Ishikawa (cell line): Measurements from ENCODE around the gene RBCK1.

Source experiments
- CEBPB ChIP-seq: IDR thresholded peaks from 2 replicates; pipeline ENCODE4 v1.6.1; 2012
- CREB1 ChIP-seq: IDR thresholded peaks from 2 replicates; pipeline ENCODE4 v1.6.1; 2012; ENCODE audit warnings: low read depth
- EGR1 ChIP-seq: IDR thresholded peaks from 2 replicates; pipeline ENCODE4 v1.6.1; 2012
- EP300 ChIP-seq: IDR thresholded peaks from 2 replicates; pipeline ENCODE4 v1.6.1; 2012; ENCODE audit warnings: borderline replicate concordance
- FOXM1 ChIP-seq: IDR thresholded peaks from 2 replicates; pipeline ENCODE4 v1.6.1; 2012; ENCODE audit warnings: low read depth, borderline replicate concordance
- NFIC ChIP-seq: IDR thresholded peaks from 2 replicates; pipeline ENCODE4 v1.6.1; 2012
- RAD21 ChIP-seq: IDR thresholded peaks from 2 replicates; pipeline ENCODE4 v1.6.1; 2012; ENCODE audit warnings: low read depth
- REST ChIP-seq: IDR thresholded peaks from 2 replicates; pipeline ENCODE4 v1.6.1; 2012; ENCODE audit warnings: low read depth, mild to moderate bottlenecking
- TAF1 ChIP-seq: IDR thresholded peaks from 2 replicates; pipeline ENCODE4 v1.6.1; 2012; ENCODE audit warnings: low read depth, mild to moderate bottlenecking
- TCF12 ChIP-seq: IDR thresholded peaks from 2 replicates; pipeline ENCODE4 v1.6.1; 2012; ENCODE audit warnings: low read depth
- TEAD4 ChIP-seq: IDR thresholded peaks from 2 replicates; pipeline ENCODE4 v1.6.1; 2012
- USF1 ChIP-seq: IDR thresholded peaks from 2 replicates; pipeline ENCODE4 v1.6.1; 2012
- YY1 ChIP-seq: IDR thresholded peaks from 2 replicates; pipeline ENCODE4 v1.6.1; 2012; ENCODE audit warnings: low read depth
- ZBTB7A ChIP-seq: IDR thresholded peaks from 2 replicates; pipeline ENCODE4 v1.6.1; 2012; ENCODE audit warnings: low read depth
- TF ChIP-seq, protein P1 (sequence below): IDR thresholded peaks from 2 replicates; pipeline ENCODE4 v1.6.1; 2012

RBCK1 gene

DNA sequence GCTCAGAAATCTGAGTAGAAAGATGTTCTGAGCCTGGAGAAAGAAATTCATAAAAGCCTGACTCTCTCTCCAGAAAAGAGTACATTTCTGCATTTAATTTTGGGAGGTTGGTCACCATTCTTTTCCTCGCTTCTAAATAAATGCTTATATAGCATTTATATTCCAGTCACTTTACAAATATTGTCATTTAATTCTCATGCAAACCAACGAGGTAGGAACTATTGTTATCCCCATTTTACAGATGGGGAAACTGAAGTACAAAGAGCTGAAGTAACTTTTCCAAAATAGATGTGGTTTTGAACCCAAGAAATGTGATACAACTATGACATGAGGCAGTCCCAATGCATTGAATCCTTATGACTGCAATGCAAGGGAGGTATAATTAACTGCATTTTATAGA is 32.0 kb upstream of the RBCK1 start:
- TF ChIP-seq CEBPB (no peak), EP300 (no peak), NFIC (no peak), TEAD4 (no peak)
- TF ChIP-seq, protein P1, sequence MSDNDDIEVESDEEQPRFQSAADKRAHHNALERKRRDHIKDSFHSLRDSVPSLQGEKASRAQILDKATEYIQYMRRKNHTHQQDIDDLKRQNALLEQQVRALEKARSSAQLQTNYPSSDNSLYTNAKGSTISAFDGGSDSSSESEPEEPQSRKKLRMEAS = no peak

- TF ChIP-seq ZBTB7A = no peak
Measured at GRCh38 chr20:376750-377149, 31.3 kb upstream of the RBCK1 start.

DNA sequence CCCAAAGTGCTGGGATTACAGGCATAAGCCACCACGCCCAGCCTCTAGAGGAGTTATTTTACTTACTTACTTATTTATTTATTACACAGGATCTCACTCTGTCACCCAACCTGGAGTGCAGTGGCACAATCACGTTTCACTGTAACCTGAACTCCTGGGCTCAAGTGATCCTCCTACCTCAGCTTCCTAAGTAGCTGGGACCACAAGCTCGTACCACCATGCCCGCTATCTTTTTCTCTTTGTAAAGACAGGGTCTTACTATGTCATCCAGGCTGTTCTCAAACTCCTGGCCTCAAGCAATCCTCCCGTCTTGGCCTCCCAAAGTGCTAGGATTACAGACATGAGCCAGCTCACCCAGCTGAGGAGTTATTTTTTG is 29.1 kb upstream of the RBCK1 start:
- TF ChIP-seq RAD21 = no peak
- TF ChIP-seq, protein P1 = no peak
- no peak for TF ChIP-seq EP300
- TF ChIP-seq REST = no peak
- no peak for TF ChIP-seq ZBTB7A
- TF ChIP-seq TAF1 = no peak
- no peak for TF ChIP-seq YY1
- no peak for TF ChIP-seq TEAD4
- TF ChIP-seq NFIC = no peak
- no peak for TF ChIP-seq USF1
- TF ChIP-seq CEBPB = no peak
- TF ChIP-seq TCF12 = no peak
- TF ChIP-seq CREB1 = no peak
- TF ChIP-seq EGR1 = no peak
- no peak for TF ChIP-seq FOXM1

DNA sequence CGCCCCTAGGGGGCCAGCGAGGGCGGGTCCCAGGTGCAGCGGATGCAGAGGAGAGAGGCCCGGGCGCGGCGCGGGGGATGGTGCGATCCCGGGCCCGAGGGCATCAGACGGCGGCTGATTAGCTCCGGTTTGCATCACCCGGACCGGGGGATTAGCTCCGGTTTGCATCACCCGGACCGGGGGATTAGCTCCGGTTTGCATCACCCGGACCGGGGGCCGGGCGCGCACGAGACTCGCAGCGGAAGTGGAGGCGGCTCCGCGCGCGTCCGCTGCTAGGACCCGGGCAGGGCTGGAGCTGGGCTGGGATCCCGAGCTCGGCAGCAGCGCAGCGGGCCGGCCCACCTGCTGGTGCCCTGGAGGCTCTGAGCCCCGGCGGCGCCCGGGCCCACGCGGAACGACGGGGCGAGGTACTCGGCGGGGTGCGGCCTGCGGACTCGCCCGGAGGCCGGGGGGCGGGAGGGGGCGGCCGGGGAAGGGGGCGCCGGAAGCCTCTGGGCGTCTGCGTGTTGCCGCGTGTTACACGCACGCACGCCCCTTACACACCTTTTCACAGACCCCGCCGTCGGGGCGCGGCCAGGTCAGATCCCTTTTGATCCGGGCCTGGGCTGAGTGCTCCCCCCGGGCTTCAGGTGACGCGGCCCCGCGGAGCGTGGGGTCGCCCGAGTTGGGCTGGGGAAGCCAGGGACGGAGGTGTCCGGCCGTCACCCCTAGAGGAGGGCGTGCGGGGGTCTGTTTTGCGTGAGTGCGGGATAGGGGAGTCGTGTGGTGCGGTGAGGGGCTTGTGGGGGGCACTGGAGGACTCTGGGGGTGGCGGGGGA is 27.1 kb upstream of the RBCK1 start:
- no peak for TF ChIP-seq EP300
- peak; percentile 20; the same call in 1 of the 2 replicates for TF ChIP-seq CEBPB
- TF ChIP-seq RAD21 = no peak
- TF ChIP-seq REST = no peak
- no peak for TF ChIP-seq TEAD4
- TF ChIP-seq, protein P1 = peak; percentile 25; the same call in 1 of the 2 replicates
- TF ChIP-seq FOXM1 = no peak
- TF ChIP-seq TAF1 = no peak; the same call in 1 of the 2 replicates
- peak; percentile 44 for TF ChIP-seq TCF12
- TF ChIP-seq EGR1 = 0 out of 2 replicates have a peak, but pooled peaks have one; percentile 24
- 0 out of 2 replicates have a peak, but pooled peaks have one; percentile 23 for TF ChIP-seq YY1
- TF ChIP-seq NFIC = no peak

DNA sequence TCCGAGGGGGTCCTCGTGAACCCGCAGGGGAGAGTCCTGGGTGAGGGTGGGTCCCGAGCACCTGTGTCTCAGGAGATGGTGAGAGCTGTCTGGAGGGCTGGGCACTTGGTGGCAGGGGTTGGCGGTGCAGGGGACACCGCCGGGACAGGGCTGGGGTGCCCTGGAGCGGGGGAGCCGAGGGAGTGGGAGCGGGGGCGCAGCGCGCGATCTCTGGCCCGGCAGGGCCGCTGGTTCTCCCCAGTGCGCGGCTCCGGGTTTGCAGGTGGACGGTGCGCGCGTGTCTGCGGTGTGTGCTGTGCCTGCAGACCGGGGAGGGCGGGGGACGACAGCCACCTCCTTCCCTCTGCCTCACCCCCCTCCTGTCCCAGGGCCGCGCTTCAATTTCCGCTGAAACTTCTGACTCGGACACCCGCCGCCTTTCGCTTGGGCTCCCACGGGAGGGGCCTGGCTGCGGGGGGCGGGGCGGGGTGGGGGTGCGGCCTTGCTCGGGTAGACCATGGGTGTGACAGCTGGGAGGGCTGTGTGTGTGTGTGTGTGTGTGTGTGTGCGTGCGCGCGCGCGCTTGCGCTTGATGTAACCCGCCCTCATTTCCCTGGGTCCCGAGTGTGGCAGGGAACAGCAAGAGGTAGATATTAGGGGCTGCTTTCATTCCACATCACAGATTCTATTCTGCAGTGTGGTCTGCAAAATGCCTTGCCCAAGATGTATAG is 26.4 kb upstream of the RBCK1 start:
- TF ChIP-seq FOXM1 (no peak), REST (no peak), TCF12 (no peak), EGR1 (no peak), RAD21 (no peak), CEBPB (no peak), CREB1 (no peak), USF1 (0 out of 2 replicates have a peak, but pooled peaks have one; percentile 6), ZBTB7A (no peak; the same call in none of the 2 replicates), TEAD4 (no peak), NFIC (no peak), EP300 (no peak), YY1 (no peak), TAF1 (peak; percentile 37; the same call in 1 of the 2 replicates)
- TF ChIP-seq, protein P1 = peak; percentile 48; the same call in 1 of the 2 replicates
